Measurements from ENCODE around the gene ZBTB20. TPM values are rescaled to one million over a fixed set of nuclear protein-coding genes. Genes with fewer than 3 reads are reported as not detected.

Gene ZBTB20
- total and polyA plus RNA-seq, 2 of the 4 experiments (the other 2 are of a cell fraction) = 0.75 to 14.7 TPM

DNA sequence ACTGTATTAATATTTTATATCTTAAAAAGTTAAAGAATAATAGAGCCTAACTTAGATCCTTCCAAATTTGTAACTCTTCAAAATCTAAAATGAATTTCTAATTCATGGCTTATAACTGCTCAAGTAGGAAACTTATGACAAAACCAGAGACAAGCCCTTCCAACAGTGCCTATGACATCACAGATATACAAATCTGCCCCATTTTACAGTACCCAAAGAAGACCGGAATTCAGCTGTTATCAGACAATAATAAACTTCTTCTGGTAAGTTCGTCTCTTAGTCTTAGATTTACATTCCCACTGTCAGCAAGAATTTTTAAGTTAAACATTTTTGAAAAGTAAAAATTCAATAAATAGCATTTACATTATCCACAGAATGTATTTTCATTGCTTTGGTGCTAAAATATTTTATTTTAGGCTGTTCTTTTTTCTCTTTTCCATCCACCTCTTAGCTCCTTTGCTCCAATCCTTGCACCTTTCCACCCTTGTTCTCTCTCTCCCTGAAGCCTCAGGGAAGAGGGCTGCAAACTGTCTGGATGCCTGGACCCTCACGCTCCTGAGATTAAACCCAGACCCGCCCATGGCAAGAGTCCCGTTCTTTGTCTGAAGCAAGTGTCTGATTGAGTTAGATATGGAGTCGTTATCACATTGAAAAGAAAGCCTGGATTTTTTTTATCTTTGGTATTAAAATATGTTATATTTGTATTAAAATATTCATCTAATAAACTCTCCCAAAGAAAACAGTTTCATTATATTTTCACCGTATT, 312.7 kb downstream of the ZBTB20 start (continued):
- TF ChIP-seq, protein P1, sequence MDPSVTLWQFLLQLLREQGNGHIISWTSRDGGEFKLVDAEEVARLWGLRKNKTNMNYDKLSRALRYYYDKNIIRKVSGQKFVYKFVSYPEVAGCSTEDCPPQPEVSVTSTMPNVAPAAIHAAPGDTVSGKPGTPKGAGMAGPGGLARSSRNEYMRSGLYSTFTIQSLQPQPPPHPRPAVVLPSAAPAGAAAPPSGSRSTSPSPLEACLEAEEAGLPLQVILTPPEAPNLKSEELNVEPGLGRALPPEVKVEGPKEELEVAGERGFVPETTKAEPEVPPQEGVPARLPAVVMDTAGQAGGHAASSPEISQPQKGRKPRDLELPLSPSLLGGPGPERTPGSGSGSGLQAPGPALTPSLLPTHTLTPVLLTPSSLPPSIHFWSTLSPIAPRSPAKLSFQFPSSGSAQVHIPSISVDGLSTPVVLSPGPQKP (IDR thresholded peaks at IDR 0.05; ENCODE audit: borderline replicate concordance, low read depth, low read length) = no peak

DNA sequence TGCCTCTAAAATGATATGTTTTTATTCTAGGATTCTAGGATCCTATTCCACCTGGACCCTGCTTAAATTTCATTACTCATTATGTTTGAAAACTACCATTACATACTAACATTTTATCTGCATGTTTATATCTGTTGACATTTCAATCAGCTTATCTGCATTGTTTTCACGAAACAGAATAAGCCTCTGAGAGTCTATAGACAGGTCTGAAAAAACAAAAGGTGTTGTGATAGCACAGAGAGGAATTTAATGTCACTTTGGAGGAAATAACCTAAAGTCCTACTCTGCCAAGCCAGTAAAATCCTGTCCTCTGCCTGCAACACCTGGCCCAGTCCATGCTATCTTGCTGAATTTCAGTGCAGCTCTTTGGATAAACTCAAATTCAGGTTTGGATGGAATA, 315.2 kb downstream of the ZBTB20 start:
- Histone ChIP-seq H2BK5ac (ENCODE audit: low read depth, low read length, poor library complexity, severe bottlenecking) (no peak overlapping the region), H3K4me1 (ENCODE audit: control insufficient read depth, insufficient read depth, low read length) (peaks cover 6% of the 10 kb centered on the region), H3K18ac (ENCODE audit: low read depth, low read length) (no peak overlapping the region), H3K4ac (ENCODE audit: low read depth, low read length) (no peak overlapping the region), H4K20me1 (ENCODE audit: insufficient read depth, low read length) (no peaks in the 10 kb centered on the region), H2AK9ac (replicated peaks; ENCODE audit: low read depth, low read length, poor library complexity) (no peak overlapping the region), H3K9ac (ENCODE audit: low read depth, low read length) (no peak overlapping the region), H3K56ac (ENCODE audit: extremely low read depth, insufficient read depth, low read length) (no peak overlapping the region), H3K14ac (replicated peaks; ENCODE audit: low read depth, low read length) (no peak overlapping the region), H2AK5ac (ENCODE audit: low read depth, low read length) (no peak overlapping the region), H2BK120ac (ENCODE audit: low read depth, low read length) (no peak overlapping the region), H2BK20ac (ENCODE audit: low read depth, low read length) (no peak overlapping the region), H3K4me2 (ENCODE audit: low read depth, low read length) (no peak overlapping the region), H3K27ac (ENCODE audit: insufficient read depth, low read length) (no peak overlapping the region), H2BK15ac (ENCODE audit: low read depth, low read length) (no peak overlapping the region), H3K79me1 (ENCODE audit: low read depth in 1 of 2, low read length in 2 of 2) (no peaks in the 10 kb centered on the region), H3K27me3 (ENCODE audit: control insufficient read depth, insufficient read depth, low read length) (no peaks in the 10 kb centered on the region), H3K9me3 (ENCODE audit: control insufficient read depth, insufficient read depth, low read length) (no peaks in the 10 kb centered on the region), H4K5ac (ENCODE audit: low read depth, low read length) (no peak overlapping the region), H3K4me3 (ENCODE audit: insufficient read depth, low read depth, low read length) (no peak overlapping the region), H3K23ac (ENCODE audit: low read depth, low read length) (no peak overlapping the region), H3K36me3 (ENCODE audit: control insufficient read depth, insufficient read depth, low read length) (no peaks in the 10 kb centered on the region), H4K8ac (ENCODE audit: low read depth in 2 of 2, low read length in 2 of 2) (no peak overlapping the region), H3K9me1 (ENCODE audit: insufficient read depth, low read length) (peaks cover 2% of the 10 kb centered on the region; the same call in 1 of the 2 replicates), H4K91ac (ENCODE audit: insufficient read depth, low read depth, low read length) (no peak overlapping the region), H2AFZ (replicated peaks; ENCODE audit: low read length, poor library complexity) (no peak overlapping the region)
- in situ Hi-C loops (cut with MboI; ENCODE audit: low sequenced_read_pairs) (loop anchor here (10.0 to 25.0 kb wide), 4 partner anchors 263 to 980 kb away; no protein-coding TSS in a partner anchor), dilution Hi-C loops (cut with HindIII; ENCODE audit: low sequenced_read_pairs, unreplicated experiment) (no loop called here), intact Hi-C loops (cut with micrococcal nuclease) (loop anchor here (10.0 kb wide), 1 partner anchor 983 kb away; no protein-coding TSS in a partner anchor)
- ChIA-PET POLR2A (ENCODE audit: unreplicated experiment) (no interaction called here), CTCF (no interaction called here)
- no TSS peak for BruUV-seq (replicated peaks)
- ATAC-seq (ENCODE audit: low read depth) (no peak), DNase-seq (no peak)
- WGBS, 2 experiments (ENCODE audit: extremely low coverage in 2 of 2, insufficient read length in 1 of 2) = no CpG with 5 or more reads among the region's 1 CpG
- TF ChIP-seq RAD21 (IDR thresholded peaks at IDR 0.05; ENCODE audit: low read length) (no peak), CEBPB (IDR thresholded peaks at IDR 0.05; ENCODE audit: low read depth, low read length) (no peak), MAFK (IDR thresholded peaks at IDR 0.05; ENCODE audit: low read depth, low read length) (no peak), FOS (IDR thresholded peaks at IDR 0.05; ENCODE audit: low read depth, low read length) (no peak), MXI1 (IDR thresholded peaks at IDR 0.05; ENCODE audit: borderline replicate concordance, low read depth, low read length) (no peak), SMC3 (IDR thresholded peaks at IDR 0.05; ENCODE audit: low read depth, low read length) (no peak), POLR2A (IDR thresholded peaks at IDR 0.05; ENCODE audit: low read depth, low read length) (no peak), MAZ (IDR thresholded peaks at IDR 0.05; ENCODE audit: borderline replicate concordance, low read depth, low read length) (no peak)
- TF ChIP-seq, protein P1 (IDR thresholded peaks at IDR 0.05; ENCODE audit: borderline replicate concordance, low read depth, low read length) = no peak
- TF ChIP-seq, protein P2, sequence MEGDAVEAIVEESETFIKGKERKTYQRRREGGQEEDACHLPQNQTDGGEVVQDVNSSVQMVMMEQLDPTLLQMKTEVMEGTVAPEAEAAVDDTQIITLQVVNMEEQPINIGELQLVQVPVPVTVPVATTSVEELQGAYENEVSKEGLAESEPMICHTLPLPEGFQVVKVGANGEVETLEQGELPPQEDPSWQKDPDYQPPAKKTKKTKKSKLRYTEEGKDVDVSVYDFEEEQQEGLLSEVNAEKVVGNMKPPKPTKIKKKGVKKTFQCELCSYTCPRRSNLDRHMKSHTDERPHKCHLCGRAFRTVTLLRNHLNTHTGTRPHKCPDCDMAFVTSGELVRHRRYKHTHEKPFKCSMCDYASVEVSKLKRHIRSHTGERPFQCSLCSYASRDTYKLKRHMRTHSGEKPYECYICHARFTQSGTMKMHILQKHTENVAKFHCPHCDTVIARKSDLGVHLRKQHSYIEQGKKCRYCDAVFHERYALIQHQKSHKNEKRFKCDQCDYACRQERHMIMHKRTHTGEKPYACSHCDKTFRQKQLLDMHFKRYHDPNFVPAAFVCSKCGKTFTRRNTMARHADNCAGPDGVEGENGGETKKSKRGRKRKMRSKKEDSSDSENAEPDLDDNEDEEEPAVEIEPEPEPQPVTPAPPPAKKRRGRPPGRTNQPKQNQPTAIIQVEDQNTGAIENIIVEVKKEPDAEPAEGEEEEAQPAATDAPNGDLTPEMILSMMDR (conservative IDR thresholded peaks at IDR 0.05; ENCODE audit: low read depth, low read length) = no peak
- TF ChIP-seq, protein P3, sequence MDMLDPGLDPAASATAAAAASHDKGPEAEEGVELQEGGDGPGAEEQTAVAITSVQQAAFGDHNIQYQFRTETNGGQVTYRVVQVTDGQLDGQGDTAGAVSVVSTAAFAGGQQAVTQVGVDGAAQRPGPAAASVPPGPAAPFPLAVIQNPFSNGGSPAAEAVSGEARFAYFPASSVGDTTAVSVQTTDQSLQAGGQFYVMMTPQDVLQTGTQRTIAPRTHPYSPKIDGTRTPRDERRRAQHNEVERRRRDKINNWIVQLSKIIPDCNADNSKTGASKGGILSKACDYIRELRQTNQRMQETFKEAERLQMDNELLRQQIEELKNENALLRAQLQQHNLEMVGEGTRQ (IDR thresholded peaks at IDR 0.05; ENCODE audit: low read depth, low read length) = no peak

All from IMR-90 (cell line).